OCI-LY7 (cell line): ENCODE results near the gene ACOT13. TPM values are rescaled to one million over a fixed set of nuclear protein-coding genes. Genes with fewer than 3 reads are reported as not detected.

Experiments used
- BruUV-seq: library from RNA; stranded (reverse); fragments of 400-500 nt; replicated peaks from 2 replicates; lab custom pipeline; 2021; lab: Mats Ljungman, UMichigan
- CTCF ChIA-PET: fragments of 300-600 bp; sonication (Branson Sonifier 250); formaldehyde crosslinking; loops from one replicate; lab custom pipeline; 2022; ENCODE audit warnings: antibody characterized with exemption; ENCODE audit not compliant: unreplicated experiment; lab: Charles Lee
- POLR2A ChIA-PET: fragments of 300-600 bp; sonication (Branson Sonifier 250); formaldehyde crosslinking; loops from one replicate; lab custom pipeline; 2022; ENCODE audit warnings: antibody characterized with exemption; lab: Charles Lee
- DNase-seq: peaks from one replicate; pipeline ENCODE4 v3.0.0-alpha.2; 2015; ENCODE audit warnings: low spot score
- H2AFZ ChIP-seq: fragments of 200-600 bp; sonication (generic), shearing (Covaris generic); 2 replicates; pipeline ENCODE4 v1.6.1; 2014; ENCODE audit warnings: mild to moderate bottlenecking, antibody characterized with exemption, low read length, moderate library complexity
- H3K27ac ChIP-seq: fragments of 200-600 bp; sonication (generic); 2 replicates; pipeline ENCODE4 v1.5.1; 2014; ENCODE audit warnings: mixed run types, low read depth, mild to moderate bottlenecking, moderate library complexity, low read length, inconsistent platforms; ENCODE audit not compliant: poor library complexity, severe bottlenecking
- H3K36me3 ChIP-seq: fragments of 200-600 bp; sonication (generic); 2 replicates; pipeline ENCODE4 v1.6.1; 2014; ENCODE audit warnings: mild to moderate bottlenecking, antibody characterized with exemption, low read length, moderate library complexity, mixed read lengths; ENCODE audit not compliant: insufficient read depth
- H3K4me1 ChIP-seq: fragments of 200-600 bp; sonication (generic); 2 replicates; pipeline ENCODE4 v1.5.1; 2014; ENCODE audit warnings: mild to moderate bottlenecking, low read length; ENCODE audit not compliant: insufficient read depth, poor library complexity, severe bottlenecking
- H3K4me2 ChIP-seq: fragments of 200-600 bp; sonication (generic); 2 replicates; pipeline ENCODE4 v1.6.1; 2014; ENCODE audit warnings: mild to moderate bottlenecking, low read length
- H3K4me3 ChIP-seq: fragments of 200-600 bp; sonication (generic); 2 replicates; pipeline ENCODE4 v1.5.1; 2014; ENCODE audit warnings: mild to moderate bottlenecking, low read depth, low read length; ENCODE audit not compliant: poor library complexity, severe bottlenecking
- H3K79me2 ChIP-seq: fragments of 200-600 bp; sonication (generic); 2 replicates; pipeline ENCODE4 v1.6.1; 2016; ENCODE audit warnings: low read depth, mild to moderate bottlenecking, low read length, moderate library complexity, mixed read lengths; ENCODE audit not compliant: insufficient read depth
- H3K9me2 ChIP-seq: fragments of 200-600 bp; sonication (generic); 2 replicates; pipeline ENCODE4 v1.6.1; 2016; ENCODE audit warnings: mild to moderate bottlenecking, low read length, mixed read lengths; ENCODE audit not compliant: insufficient read depth
- H3K9me3 ChIP-seq: fragments of 200-600 bp; sonication (generic); 2 replicates; pipeline ENCODE4 v1.6.1; 2014; ENCODE audit warnings: mild to moderate bottlenecking, mixed run types, low read length, mixed read lengths
- H4K20me1 ChIP-seq: fragments of 200-600 bp; sonication (generic); 2 replicates; pipeline ENCODE4 v1.6.1; 2014; ENCODE audit warnings: mild to moderate bottlenecking, antibody characterized with exemption, low read length, moderate library complexity, mixed read lengths; ENCODE audit not compliant: insufficient read depth
- CTCF ChIP-seq: fragments of 200-600 bp; sonication (generic); conservative IDR thresholded peaks from 2 replicates; pipeline ENCODE4 v1.5.1; 2014; ENCODE audit warnings: mild to moderate bottlenecking, antibody characterized with exemption, low read length, moderate library complexity, mixed read lengths
- EZH2phosphoT487 ChIP-seq: fragments of 200-600 bp; sonication (generic); IDR thresholded peaks from 2 replicates; pipeline ENCODE4 v1.6.1; 2018; ENCODE audit warnings: low read depth, borderline replicate concordance, mild to moderate bottlenecking, mixed run types, antibody characterized with exemption, low read length, moderate library complexity, mixed read lengths
- intact Hi-C: fragments of 100-400 bp; cut with micrococcal nuclease; formaldehyde crosslinking; loops from one replicate; pipeline ENCODE4 v1.10.0; 2022; ENCODE audit not compliant: unreplicated experiment
- total RNA-seq, 2 experiments: library from RNA; depleted of rRNA in 1 of 2; stranded (reverse); fragments of >200 nt in 1 of 2; shearing (Covaris generic) in 1 of 2; gene quantifications; 2 replicates each; pipeline ENCODE4 v1.2.3, GENCODE V29; 2014 to 2022

The ACOT13 gene
- total RNA-seq, 2 experiments from 2014 or later, result 4.1 to 16.4 TPM

DNA sequence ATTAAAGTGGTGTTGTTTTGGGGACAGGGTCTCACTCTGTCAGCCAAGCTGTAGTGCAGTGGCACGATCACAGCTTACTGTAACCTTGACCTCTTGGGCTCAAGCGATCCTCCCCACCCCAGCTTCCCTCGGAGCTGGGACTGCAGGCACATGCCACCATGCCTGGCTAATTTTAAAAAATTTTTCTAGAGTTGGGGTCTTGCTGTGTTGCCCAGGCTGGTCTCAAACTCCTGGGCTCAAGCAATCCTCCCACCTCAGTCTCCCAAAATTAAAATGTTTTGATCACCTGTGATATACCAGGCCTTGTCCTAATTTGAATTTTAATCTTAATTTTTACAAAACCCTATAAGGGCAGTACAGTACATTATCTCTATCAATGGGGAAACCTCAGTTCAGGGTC, 25.5 kb downstream of the ACOT13 start:
- H3K79me2 ChIP-seq, result no peaks in the 10 kb centered on the region
- no peak overlapping the region for H3K4me3 ChIP-seq
- intact Hi-C loops, result loop anchor here (5.0 to 10.0 kb wide), 2 partner anchors 260 to 322 kb away; no protein-coding TSS in a partner anchor
- H3K4me1 ChIP-seq, result peaks cover 7% of the 10 kb centered on the region
- no peak overlapping the region for H3K27ac ChIP-seq
- CTCF ChIA-PET, result no interaction called here
- no TSS peak for BruUV-seq
- H3K9me2 ChIP-seq, result no peaks in the 10 kb centered on the region
- H2AFZ ChIP-seq, result no peak overlapping the region
- TF ChIP-seq CTCF (no peak), EZH2phosphoT487 (no peak)
- H3K36me3 ChIP-seq, result no peaks in the 10 kb centered on the region
- no peaks in the 10 kb centered on the region for H4K20me1 ChIP-seq
- POLR2A ChIA-PET, result interaction anchor here (1.0 kb wide), 1 partner anchor 56 kb away, joined by 3 read pairs; no protein-coding TSS in a partner anchor
- no peak overlapping the region for H3K4me2 ChIP-seq
- DNase-seq, result no peak
- H3K9me3 ChIP-seq, result no peaks in the 10 kb centered on the region

GRCh38 chr6:24692848-24693592, 26.1 kb downstream of the ACOT13 start:
- no TSS peak for BruUV-seq
- no peaks in the 10 kb centered on the region for H3K9me2 ChIP-seq

More at GRCh38 chr6:24692848-24693592, 26.1 kb downstream of the ACOT13 start:
- no peak overlapping the region for H3K4me3 ChIP-seq
- no peaks in the 10 kb centered on the region for H3K36me3 ChIP-seq
- peaks cover 7% of the 10 kb centered on the region for H3K4me1 ChIP-seq
- intact Hi-C loops, result loop anchor here (5.0 to 10.0 kb wide), 2 partner anchors 261 to 322 kb away; no protein-coding TSS in a partner anchor
- H3K4me2 ChIP-seq, result no peak overlapping the region
- ChIA-PET POLR2A (interaction anchor here (0.7 kb wide), 1 partner anchor 144 kb away, joined by 4 read pairs; no protein-coding TSS in a partner anchor), CTCF (no interaction called here)
- H3K27ac ChIP-seq, result no peak overlapping the region
- DNase-seq, result no peak
- H4K20me1 ChIP-seq, result no peaks in the 10 kb centered on the region
- H2AFZ ChIP-seq, result no peak overlapping the region
- no peaks in the 10 kb centered on the region for H3K79me2 ChIP-seq
- TF ChIP-seq EZH2phosphoT487 (no peak), CTCF (no peak)
- no peaks in the 10 kb centered on the region for H3K9me3 ChIP-seq
